Measurements from ENCODE around the gene CFAP20.

Gene CFAP20

GRCh38 chr16:58129097-58129936, at the start of gene CFAP20:
Gene CFAP20, minus strand, starts transcription at chr16:58129381. Its CDS starts 266 bp downstream, at chr16:58129115.
- DNase-seq (ENCODE audit: low read depth) = peak; percentile 82

DNA sequence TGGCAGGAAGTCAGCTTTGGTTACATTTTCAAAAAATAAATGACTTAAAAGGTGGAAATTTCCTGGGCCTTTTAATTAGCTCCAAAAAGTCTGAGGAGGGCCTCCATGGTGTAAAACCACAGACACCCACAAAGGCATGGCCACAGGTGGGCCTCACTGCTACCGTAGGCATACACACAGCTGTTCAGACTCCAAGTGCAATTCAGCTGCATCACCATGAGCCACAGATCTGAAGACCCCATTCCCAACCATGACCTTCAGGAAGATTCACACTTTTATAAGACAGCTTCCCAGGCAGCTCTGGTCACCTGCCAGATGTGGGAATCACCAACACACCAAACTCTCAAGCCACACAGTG, 48.2 kb upstream of the CFAP20 start:
- DNase-seq (ENCODE audit: low read depth) = no peak

DNA sequence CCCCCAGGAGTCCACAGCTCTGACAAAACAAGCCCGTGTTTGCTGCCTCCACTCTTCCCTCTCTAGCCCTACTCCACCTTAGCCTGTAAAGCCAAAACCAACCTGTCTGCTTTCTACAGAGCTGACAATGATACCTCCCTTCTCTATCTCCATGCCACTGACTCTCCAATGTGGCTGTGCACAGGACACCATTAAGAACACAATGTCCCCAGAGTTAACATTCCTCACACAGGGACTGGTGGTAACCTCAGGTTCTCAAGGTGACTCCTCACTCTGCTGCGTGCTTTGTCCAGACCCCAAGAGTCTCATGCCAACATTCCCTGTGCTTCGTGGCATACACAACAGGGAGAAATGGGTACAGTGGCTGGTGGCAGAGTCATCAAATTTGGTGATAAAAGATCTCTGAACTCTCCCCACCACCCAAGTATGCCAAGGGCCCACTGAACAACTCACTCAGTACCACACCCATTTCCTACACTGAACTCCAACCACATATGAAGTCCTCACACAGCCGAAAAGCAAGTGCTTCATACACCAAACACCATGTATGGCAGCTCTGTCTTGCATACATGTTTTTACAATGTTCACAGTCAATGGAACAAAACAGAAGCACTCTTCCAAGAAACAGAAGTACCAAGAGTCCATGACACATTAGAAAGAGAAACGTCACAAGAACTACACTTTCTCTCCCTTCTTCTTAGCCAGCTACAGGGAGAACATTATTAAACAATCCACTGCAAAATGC, 47.6 kb upstream of the CFAP20 start:
- DNase-seq (ENCODE audit: low read depth) = no peak

GRCh38 chr16:58170223-58170622, 41.0 kb upstream of the CFAP20 start:
- DNase-seq (ENCODE audit: low read depth) = no peak

DNA sequence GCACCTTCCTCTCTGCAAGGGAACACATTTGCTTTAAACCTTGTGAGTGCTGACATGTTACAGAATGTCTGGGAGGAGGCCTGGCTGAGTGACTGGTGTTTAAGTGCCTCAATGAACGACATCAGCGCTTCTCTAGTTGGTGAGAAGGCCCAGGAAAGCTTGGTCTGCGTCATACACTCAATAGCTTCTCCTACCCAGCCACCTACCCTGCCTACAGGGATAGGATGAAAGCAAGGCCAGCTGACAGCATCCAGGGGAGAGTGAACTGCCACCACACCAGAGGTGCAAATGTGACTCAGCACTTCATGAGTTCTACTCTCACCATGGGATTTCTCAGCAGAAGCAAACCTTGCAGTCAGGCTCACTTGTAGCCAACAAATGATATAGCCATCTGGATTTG, 31.7 kb upstream of the CFAP20 start:
- no peak for DNase-seq (ENCODE audit: low read depth)

- DNase-seq (ENCODE audit: low read depth) = no peak
Measured at GRCh38 chr16:58158725-58159124, 29.5 kb upstream of the CFAP20 start.

- DNase-seq (ENCODE audit: low read depth) = no peak
Measured at GRCh38 chr16:58157951-58158540, 28.9 kb upstream of the CFAP20 start.

DNA sequence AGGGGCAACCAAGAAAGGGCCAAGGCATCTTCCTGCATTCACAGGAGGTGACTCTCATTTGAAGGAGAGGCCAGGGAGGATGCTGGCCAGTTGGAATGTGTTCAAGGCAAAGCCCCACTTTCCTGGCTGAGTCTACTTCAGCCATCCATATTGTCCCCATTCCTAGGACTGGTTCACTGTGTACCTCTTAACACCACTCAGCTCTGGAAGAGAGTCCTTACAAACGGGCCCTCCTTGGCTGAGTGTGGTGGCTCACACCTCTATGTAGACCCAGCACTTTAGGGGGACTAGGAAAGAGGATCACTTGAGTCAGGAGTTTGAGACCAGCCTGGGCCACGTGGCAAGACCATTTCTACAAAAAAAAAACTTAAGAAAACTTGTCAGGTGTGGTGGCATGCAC, 28.1 kb upstream of the CFAP20 start:
- DNase-seq (ENCODE audit: low read depth) = no peak

DNA sequence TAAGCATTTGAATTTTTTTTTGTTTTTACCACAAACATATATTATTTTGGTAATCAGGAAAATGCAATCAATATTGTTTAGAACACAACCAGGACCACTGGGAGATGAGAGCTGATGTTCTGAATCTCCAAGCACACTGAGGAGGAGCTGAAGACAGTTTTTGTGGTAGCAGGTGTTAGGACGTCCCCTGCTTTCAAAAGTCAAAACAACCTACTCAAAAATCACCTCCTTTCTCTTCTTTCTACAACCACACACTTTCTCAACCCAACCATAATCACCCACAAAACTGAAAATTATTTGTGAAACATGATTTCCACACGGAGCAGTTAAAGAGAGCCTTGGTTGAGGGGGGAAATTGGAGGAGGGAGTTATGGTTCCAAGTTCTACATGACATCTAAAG, 26.7 kb upstream of the CFAP20 start:
- DNase-seq (ENCODE audit: low read depth) = no peak

GRCh38 chr16:58154345-58154744, 25.2 kb upstream of the CFAP20 start:
- no peak for DNase-seq (ENCODE audit: low read depth)

DNA sequence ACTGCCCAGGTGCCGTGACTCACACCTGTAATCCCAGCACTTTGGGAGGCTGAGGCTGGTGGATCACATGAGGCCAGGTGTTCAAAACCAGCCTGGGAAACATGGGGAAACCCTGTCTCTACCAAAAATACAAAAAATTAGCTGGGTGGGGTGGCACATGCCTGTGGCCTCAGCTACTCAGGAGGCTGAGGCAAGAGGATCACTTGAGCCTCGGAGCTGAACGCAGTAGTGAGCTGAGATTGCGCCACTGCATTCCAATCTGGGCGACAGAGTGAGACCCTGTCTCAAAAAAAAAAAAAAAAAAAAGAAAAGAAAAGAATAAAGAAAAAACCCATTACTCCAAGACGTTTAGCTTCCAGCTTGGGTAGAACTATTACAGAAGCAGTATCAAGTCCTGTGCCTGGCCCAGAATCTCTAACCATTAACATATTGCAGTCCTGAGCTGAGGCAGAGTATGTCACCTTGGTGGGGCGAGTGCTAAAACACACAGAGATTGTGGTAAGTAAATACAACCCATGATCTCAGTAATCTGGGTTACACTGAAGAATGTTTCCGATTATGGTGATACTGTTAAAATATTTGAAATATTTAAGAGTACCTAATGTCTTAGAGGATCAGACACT, 23.2 kb upstream of the CFAP20 start:
- no peak for DNase-seq (ENCODE audit: low read depth)

DNA sequence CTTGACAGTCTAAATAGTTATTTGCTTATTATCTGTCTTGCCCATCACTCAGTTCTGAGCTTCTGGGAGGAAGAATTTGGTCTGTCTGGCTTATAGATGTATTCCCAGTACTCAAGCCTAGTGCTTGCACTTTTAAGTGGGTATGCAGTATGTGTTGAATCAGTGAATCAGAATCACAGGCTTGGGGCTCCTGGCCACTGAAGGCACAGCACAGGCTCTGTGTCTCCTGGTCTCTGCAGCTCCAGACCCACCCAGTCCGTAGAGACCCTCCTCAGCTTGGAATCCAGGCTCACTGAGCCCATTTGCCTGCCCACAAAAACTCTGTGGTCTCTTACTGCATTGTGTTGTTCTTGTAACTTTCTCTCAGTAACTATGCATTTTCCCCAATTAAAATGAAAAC, 19.3 kb upstream of the CFAP20 start:
- DNase-seq (ENCODE audit: low read depth) = no peak

GRCh38 chr16:58148099-58148498, 18.9 kb upstream of the CFAP20 start:
- no peak for DNase-seq (ENCODE audit: low read depth)

GRCh38 chr16:58138852-58139251, 9.7 kb upstream of the CFAP20 start:
- DNase-seq (ENCODE audit: low read depth) = no peak

- no peak for DNase-seq (ENCODE audit: low read depth)
Measured at GRCh38 chr16:58137581-58137980, 8.4 kb upstream of the CFAP20 start.

GRCh38 chr16:58128711-58129096, 477 bp downstream of the CFAP20 start:
- peak; percentile 8 for DNase-seq (ENCODE audit: low read depth)

DNA sequence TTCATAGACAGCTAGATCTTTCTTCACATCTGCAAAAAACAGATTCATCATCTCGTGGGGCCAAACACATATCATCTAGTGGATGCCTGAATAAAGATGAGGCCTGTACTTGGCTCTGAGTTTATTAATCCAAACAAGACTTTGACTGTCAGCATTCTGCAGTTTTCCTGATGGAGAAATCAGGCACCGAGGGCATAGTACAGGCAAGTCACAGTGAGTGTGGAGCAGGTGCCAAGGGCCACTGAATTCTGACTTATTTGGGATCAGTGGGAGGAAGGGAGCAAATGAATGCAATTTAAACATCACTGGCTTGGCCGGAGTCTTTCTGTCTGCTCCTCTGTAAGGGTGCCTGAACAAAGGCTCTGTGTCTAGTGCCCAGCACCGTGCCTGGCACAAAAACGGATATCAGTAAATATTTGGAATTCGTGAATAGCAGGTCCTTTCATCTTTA, 975 bp downstream of the CFAP20 start:
- no peak for DNase-seq (ENCODE audit: low read depth)

DNA sequence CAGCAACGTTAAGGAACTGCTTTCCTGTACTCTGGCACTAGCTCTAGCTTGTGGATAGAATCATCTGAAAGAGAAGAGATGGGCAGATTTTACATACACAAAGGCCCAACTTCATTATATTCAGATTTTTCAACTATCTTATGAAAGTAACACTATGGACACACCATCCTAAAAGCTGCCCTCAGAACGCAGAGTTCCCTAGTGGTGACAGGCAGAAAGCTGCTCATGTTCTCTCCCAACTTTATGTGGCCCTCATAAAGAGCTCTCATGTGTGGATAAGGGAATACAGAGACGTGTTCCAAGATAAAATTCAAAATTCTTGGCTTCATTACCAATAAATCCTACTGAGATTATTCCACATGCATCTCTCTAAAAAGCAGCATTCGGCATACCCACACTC, 1.5 kb downstream of the CFAP20 start:
- DNase-seq (ENCODE audit: low read depth) = no peak

GRCh38 chr16:58127033-58127556, 2.1 kb downstream of the CFAP20 start:
- no peak for DNase-seq (ENCODE audit: low read depth)

GRCh38 chr16:58126451-58126961, 2.7 kb downstream of the CFAP20 start:
- DNase-seq (ENCODE audit: low read depth) = no peak

GRCh38 chr16:58125781-58126335, 3.3 kb downstream of the CFAP20 start:
- no peak for DNase-seq (ENCODE audit: low read depth)

GRCh38 chr16:58125041-58125440, 4.1 kb downstream of the CFAP20 start:
- DNase-seq (ENCODE audit: low read depth) = no peak
